HCT116 (cell line): ENCODE results near the gene ASIC1. TPM values are rescaled to one million over a fixed set of nuclear protein-coding genes. Genes with fewer than 3 reads are reported as not detected.

Source experiments
- ATAC-seq: fragments of 200-7000 bp; cut with Tn5 transposase; 2 replicates; pipeline ENCODE4 v1.9.1; 2020; ENCODE audit warnings: mild to moderate bottlenecking, moderate library complexity
- BruUV-seq: library from RNA; stranded (reverse); fragments of 400-500 nt; replicated peaks from 2 replicates; lab custom pipeline; 2021; lab: Mats Ljungman, UMichigan
- CTCF ChIA-PET: fragments of 300-600 bp; sonication (Branson Sonifier 250); formaldehyde crosslinking; loops from one replicate; lab custom pipeline; 2021; ENCODE audit warnings: antibody characterized with exemption; lab: Charles Lee
- POLR2A ChIA-PET: fragments of 300-600, 350-600 bp; sonication (Branson Sonifier 250); formaldehyde crosslinking; loops from one replicate; lab custom pipeline; 2021; ENCODE audit warnings: antibody characterized with exemption; lab: Charles Lee
- RAD21 ChIA-PET, 2 experiments: fragments of 300-600 bp; sonication (Branson Sonifier 250); formaldehyde crosslinking; loops; one replicate each; lab custom pipeline; 2023; ENCODE audit warnings: low total read pairs in 2 of 2; ENCODE audit not compliant: uncharacterized antibody in 2 of 2, unreplicated experiment in 2 of 2, low non-redundant PET in 1 of 2; lab: Charles Lee
- DNase-seq: peaks from one replicate; pipeline ENCODE4 v3.0.0-alpha.2; 2010; ENCODE audit warnings: low read depth, low spot score
- H2AFZ ChIP-seq: fragments of 200-600 bp; shearing (Covaris generic), sonication (generic); 2 replicates; pipeline ENCODE4 v1.6.1; 2017; ENCODE audit warnings: low read depth, mixed run types, mixed read lengths, antibody characterized with exemption, low read length; ENCODE audit not compliant: poor library complexity, severe bottlenecking
- H3K27ac ChIP-seq: 2 replicates; pipeline ENCODE4 v1.5.1; 2012; ENCODE audit warnings: low read depth, low read length
- H3K27me3 ChIP-seq: fragments of 200-600 bp; sonication (generic); 2 replicates; pipeline ENCODE4 v1.6.1; 2016; ENCODE audit warnings: mixed run types, low read length, mixed read lengths; ENCODE audit not compliant: insufficient read depth
- H3K36me3 ChIP-seq, 2 experiments: fragments of 200-500 bp in 1 of 2; fragments of 200-600 bp in 1 of 2; sonication (Bioruptor generic) in 1 of 2; sonication (generic) in 1 of 2; 2 replicates each; pipeline versions ENCODE4 v1.5.1 to v1.6.1; 2014 to 2016; ENCODE audit warnings: low read length in 2 of 2, inconsistent platforms in 1 of 2, mixed read lengths in 1 of 2, mixed run types in 1 of 2; ENCODE audit not compliant: insufficient read depth in 2 of 2, control insufficient read depth in 1 of 2
- H3K4me1 ChIP-seq, 2 experiments: fragments of 200-600 bp in 1 of 2; sonication (generic) in 1 of 2; 2 replicates each; pipeline versions ENCODE4 v1.5.1 to v1.6.1; 2012 to 2017; ENCODE audit warnings: low read length in 2 of 2, inconsistent platforms in 1 of 2, mild to moderate bottlenecking in 1 of 2, mixed read lengths in 1 of 2, mixed run types in 1 of 2, moderate library complexity in 1 of 2; ENCODE audit not compliant: insufficient read depth in 2 of 2, control insufficient read depth in 1 of 2
- H3K4me2 ChIP-seq: fragments of 200-600 bp; sonication (generic); 2 replicates; pipeline ENCODE4 v1.6.1; 2017; ENCODE audit warnings: mixed run types, low read length, mixed read lengths
- H3K4me3 ChIP-seq, 2 experiments: fragments of 200-600 bp in 1 of 2; sonication (generic) in 1 of 2; replicated peaks in 1 of 2; 2 replicates each; pipeline ENCODE4 v1.5.1; 2011 to 2016; ENCODE audit warnings: low read length in 2 of 2, control low read depth in 1 of 2, low read depth in 1 of 2, mild to moderate bottlenecking in 1 of 2, mixed read lengths in 1 of 2, mixed run types in 1 of 2
- H3K79me2 ChIP-seq: fragments of 200-600 bp; sonication (generic); 2 replicates; pipeline ENCODE4 v1.6.1; 2017; ENCODE audit warnings: mild to moderate bottlenecking, mixed run types, low read length, moderate library complexity, mixed read lengths; ENCODE audit not compliant: insufficient read depth
- H3K9ac ChIP-seq: fragments of 200-600 bp; sonication (generic); 2 replicates; pipeline ENCODE4 v1.6.1; 2016; ENCODE audit warnings: low read length, mixed read lengths
- H3K9me2 ChIP-seq: fragments of 200-600 bp; sonication (generic), shearing (Covaris generic); 2 replicates; pipeline ENCODE4 v1.6.1; 2017; ENCODE audit warnings: mixed run types, mild to moderate bottlenecking, moderate library complexity; ENCODE audit not compliant: insufficient read depth
- H3K9me3 ChIP-seq, 2 experiments: fragments of 200-500 bp in 1 of 2; fragments of 200-600 bp in 1 of 2; sonication (Bioruptor generic) in 1 of 2; sonication (generic) in 1 of 2; 2 replicates each; pipeline ENCODE4 v1.6.1; 2014 to 2017; ENCODE audit warnings: low read length in 2 of 2, mixed read lengths in 2 of 2, inconsistent platforms in 1 of 2, low read depth in 1 of 2, mild to moderate bottlenecking in 1 of 2, mixed run types in 1 of 2, moderate library complexity in 1 of 2; ENCODE audit not compliant: control insufficient read depth in 1 of 2, insufficient read depth in 1 of 2
- H4K20me1 ChIP-seq: fragments of 200-600 bp; sonication (generic), shearing (Covaris generic); 2 replicates; pipeline ENCODE4 v1.6.1; 2017; ENCODE audit warnings: mixed run types, mild to moderate bottlenecking, moderate library complexity; ENCODE audit not compliant: insufficient read depth
- EGR1 ChIP-seq: IDR thresholded peaks from 2 replicates; pipeline ENCODE4 v1.6.1; 2012; ENCODE audit warnings: low read depth
- RAD21 ChIP-seq: IDR thresholded peaks from 2 replicates; pipeline ENCODE4 v1.6.1; 2012; ENCODE audit warnings: low read depth, mild to moderate bottlenecking
- SRF ChIP-seq: IDR thresholded peaks from 2 replicates; pipeline ENCODE4 v1.6.1; 2012; ENCODE audit warnings: low read depth
- YY1 ChIP-seq: IDR thresholded peaks from 2 replicates; pipeline ENCODE4 v1.6.1; 2011; ENCODE audit warnings: low read length, low read depth, moderate library complexity, mild to moderate bottlenecking; ENCODE audit not compliant: insufficient replicate concordance; ENCODE audit errors: extremely low read depth
- intact Hi-C: fragments of 100-400 bp; cut with micrococcal nuclease; formaldehyde crosslinking; loops from 2 replicates; pipeline ENCODE4 v1.10.0; 2022
- total RNA-seq: library from RNA; stranded (reverse); gene quantifications from one replicate; pipeline ENCODE4 v1.2.1, GENCODE V29; 2021; ENCODE audit not compliant: unreplicated experiment
- TF ChIP-seq, protein P1 (sequence below), 3 experiments: fragments of 200-600 bp in 1 of 3; sonication (generic) in 1 of 3; IDR thresholded peaks in 2 of 3; conservative IDR thresholded peaks in 1 of 3; 2 replicates each; pipeline ENCODE4 v1.5.1; 2012 to 2017; ENCODE audit warnings: low read depth in 2 of 3, low read length in 2 of 3, antibody characterized with exemption in 1 of 3, borderline replicate concordance in 1 of 3, control low read depth in 1 of 3, mild to moderate bottlenecking in 1 of 3, mixed read lengths in 1 of 3, mixed run types in 1 of 3, moderate library complexity in 1 of 3; ENCODE audit not compliant: insufficient read depth in 1 of 3

ASIC1 gene
- total RNA-seq, 1 experiment from 2014 or later: 28.9 TPM

GRCh38 chr12:50039151-50039835, 18.1 kb upstream of the ASIC1 start:
- no peaks in the 10 kb centered on the region for H3K27me3 ChIP-seq
- ATAC-seq (peak; percentile 98), DNase-seq (peak; percentile 71)
- no peaks in the 10 kb centered on the region for H4K20me1 ChIP-seq
- RAD21 ChIA-PET: interaction anchor here (0.5 to 1.8 kb wide), 5 partner anchors 15 to 298 kb away, joined by 3 to 6 read pairs (median 4); partner anchors contain the start of gene TMBIM6 (in 1 of the 2)
- peak overlapping the region; percentile 84 for H2AFZ ChIP-seq
- no peaks in the 10 kb centered on the region for H3K79me2 ChIP-seq
- H3K9me3 ChIP-seq: no peaks in the 10 kb centered on the region
- H3K4me3 ChIP-seq: no peak overlapping the region
- no peaks in the 10 kb centered on the region for H3K9me2 ChIP-seq
- H3K9ac ChIP-seq: no peak overlapping the region
- CTCF ChIA-PET: interaction anchor here (0.7 to 3.6 kb wide), 22 partner anchors 8 to 409 kb away, joined by 3 to 32 read pairs (median 5); partner anchors contain the start of gene RACGAP1
- H3K36me3 ChIP-seq: no peaks in the 10 kb centered on the region
- intact Hi-C loops: loop anchor here (1.0 kb wide), 1 partner anchor 31 kb away; no protein-coding TSS in a partner anchor
- no TSS peak for BruUV-seq
- H3K4me2 ChIP-seq: peak overlapping the region; percentile 23; the same call in 1 of the 2 replicates
- peaks cover 0 to 9% of the 10 kb centered on the region in 2 experiments; a peak in 2 of 4 replicates for H3K4me1 ChIP-seq
- TF ChIP-seq, protein P1, sequence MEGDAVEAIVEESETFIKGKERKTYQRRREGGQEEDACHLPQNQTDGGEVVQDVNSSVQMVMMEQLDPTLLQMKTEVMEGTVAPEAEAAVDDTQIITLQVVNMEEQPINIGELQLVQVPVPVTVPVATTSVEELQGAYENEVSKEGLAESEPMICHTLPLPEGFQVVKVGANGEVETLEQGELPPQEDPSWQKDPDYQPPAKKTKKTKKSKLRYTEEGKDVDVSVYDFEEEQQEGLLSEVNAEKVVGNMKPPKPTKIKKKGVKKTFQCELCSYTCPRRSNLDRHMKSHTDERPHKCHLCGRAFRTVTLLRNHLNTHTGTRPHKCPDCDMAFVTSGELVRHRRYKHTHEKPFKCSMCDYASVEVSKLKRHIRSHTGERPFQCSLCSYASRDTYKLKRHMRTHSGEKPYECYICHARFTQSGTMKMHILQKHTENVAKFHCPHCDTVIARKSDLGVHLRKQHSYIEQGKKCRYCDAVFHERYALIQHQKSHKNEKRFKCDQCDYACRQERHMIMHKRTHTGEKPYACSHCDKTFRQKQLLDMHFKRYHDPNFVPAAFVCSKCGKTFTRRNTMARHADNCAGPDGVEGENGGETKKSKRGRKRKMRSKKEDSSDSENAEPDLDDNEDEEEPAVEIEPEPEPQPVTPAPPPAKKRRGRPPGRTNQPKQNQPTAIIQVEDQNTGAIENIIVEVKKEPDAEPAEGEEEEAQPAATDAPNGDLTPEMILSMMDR (IDR thresholded peaks at IDR 0.05 in 2 of 3, conservative IDR thresholded peaks at IDR 0.05 in 1 of 3; ENCODE audit: borderline replicate concordance in 1 of 3, insufficient read depth in 1 of 3, low read depth in 2 of 3, low read length in 2 of 3): peak; percentile 84 to 98 (median 97)
- TF ChIP-seq SRF (no peak), EGR1 (no peak), RAD21 (peak; percentile 72), YY1 (peak; percentile 32)
- POLR2A ChIA-PET: interaction anchor here (1.0 to 1.4 kb wide), 3 partner anchors 9 to 172 kb away, joined by 3 to 5 read pairs (median 3); no protein-coding TSS in a partner anchor
- no peak overlapping the region for H3K27ac ChIP-seq
